CD4-positive, CD25-positive, alpha-beta regulatory T cell (primary cell): ENCODE results near the gene CD5L. TPM values are rescaled to one million over a fixed set of nuclear protein-coding genes. Genes with fewer than 3 reads are reported as not detected.
A peak's percentile ranks its signal among the peaks of the same experiment; 100 is the strongest.

ENCODE experiments used
- ATAC-seq, 2 donors: fragments of 150-1000 bp; cut with Tn5 transposase; one replicate each; pipeline ENCODE4 v1.10.0; 2021; ENCODE audit warnings: low read depth in 2 of 2, moderate number of reproducible peaks in 2 of 2, moderate library complexity in 1 of 2
- DNase-seq, 3 donors: peaks; one replicate each; pipeline versions ENCODE4 v3.0.0 to v3.0.0-alpha.2; 2012 to 2022; ENCODE audit warnings: mixed read lengths in 1 of 3
- H3K27ac ChIP-seq: one replicate; pipeline ENCODE4 v1.7.0; 2013; ENCODE audit warnings: mild to moderate bottlenecking, low read length; ENCODE audit not compliant: insufficient read depth, poor library complexity, severe bottlenecking
- H3K27me3 ChIP-seq: one replicate; pipeline ENCODE4 v1.7.0; 2013; ENCODE audit warnings: low read length; ENCODE audit not compliant: control insufficient read depth, insufficient read depth
- H3K36me3 ChIP-seq: one replicate; pipeline ENCODE4 v1.7.0; 2013; ENCODE audit warnings: mild to moderate bottlenecking, low read length, moderate library complexity; ENCODE audit not compliant: control insufficient read depth, insufficient read depth
- H3K4me1 ChIP-seq: 2 replicates; pipeline ENCODE4 v1.7.0; 2013; ENCODE audit warnings: mild to moderate bottlenecking, low read length; ENCODE audit not compliant: insufficient read depth, control insufficient read depth, poor library complexity, severe bottlenecking
- H3K4me3 ChIP-seq: one replicate; pipeline ENCODE4 v1.7.0; 2013; ENCODE audit warnings: low read depth, mild to moderate bottlenecking, low read length, moderate library complexity
- H3K9me3 ChIP-seq, 2 experiments: 1 replicate in 1 of 2; 2 replicates in 1 of 2; pipeline ENCODE4 v1.7.0; 2013; ENCODE audit warnings: low read length in 2 of 2, mild to moderate bottlenecking in 1 of 2, moderate library complexity in 1 of 2; ENCODE audit not compliant: control insufficient read depth in 2 of 2
- H3K27ac Mint-ChIP-seq, 3 donors: one replicate each; pipeline ENCODE4 v1.8.0; 2020 to 2022; ENCODE audit warnings: mild to moderate bottlenecking in 3 of 3, mixed read lengths in 3 of 3, moderate library complexity in 2 of 3
- H3K27me3 Mint-ChIP-seq: one replicate; pipeline ENCODE4 v1.8.0; 2022; ENCODE audit warnings: mild to moderate bottlenecking, mixed read lengths
- H3K36me3 Mint-ChIP-seq: one replicate; pipeline ENCODE4 v1.8.0; 2020; ENCODE audit warnings: mixed read lengths
- H3K4me1 Mint-ChIP-seq, 4 donors: one replicate each; pipeline ENCODE4 v1.8.0; 2020 to 2022; ENCODE audit warnings: mixed read lengths in 4 of 4, mild to moderate bottlenecking in 1 of 4
- H3K4me3 Mint-ChIP-seq, 4 donors: one replicate each; pipeline ENCODE4 v1.8.0; 2020 to 2022; ENCODE audit warnings: mild to moderate bottlenecking in 4 of 4, mixed read lengths in 4 of 4, moderate library complexity in 3 of 4
- H3K9me3 Mint-ChIP-seq, 7 donors: one replicate each; pipeline ENCODE4 v1.8.0; 2020 to 2022; ENCODE audit warnings: mixed read lengths in 7 of 7, mild to moderate bottlenecking in 3 of 7, moderate library complexity in 2 of 7
- polyA plus RNA-seq, 4 donors: library from polyadenylated mRNA; unstranded; fragments of 300-500 nt; fragmentation: Illumina TruSeq; gene quantifications; one replicate each; pipeline ENCODE4 v1.2.3, GENCODE V29; 2021
- total RNA-seq: library from RNA; stranded (reverse); gene quantifications from one replicate; pipeline ENCODE4 v1.2.3, GENCODE V29; 2022

CD5L gene
- total and polyA plus RNA-seq, 5 donors from 2014 or later: not detected

DNA sequence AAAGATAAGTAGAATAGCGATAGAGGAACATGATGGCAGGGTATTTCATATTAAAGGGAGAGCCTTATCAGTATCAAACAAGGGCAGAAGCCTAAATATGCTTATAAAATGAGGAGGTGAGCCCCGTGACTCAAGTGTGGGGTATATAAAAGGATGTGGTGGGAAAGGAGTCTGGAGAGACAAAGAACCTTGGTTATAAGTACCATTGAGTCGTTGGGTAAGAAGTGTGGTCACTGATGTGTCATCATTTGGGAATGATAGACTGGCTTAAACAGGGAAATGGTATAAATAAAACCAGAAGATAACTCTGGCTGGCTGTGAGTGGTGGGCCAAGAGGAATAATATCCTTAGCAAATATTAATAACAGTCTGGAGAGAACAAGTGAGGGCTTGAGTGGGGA lies 10.9 kb upstream of the CD5L start:
- DNase-seq: no peak
- Histone ChIP-seq H3K4me3 (no peak overlapping the region), H3K27me3 (no peaks in the 10 kb centered on the region), H3K9me3 (no peaks in the 10 kb centered on the region), H3K36me3 (no peaks in the 10 kb centered on the region), H3K27ac (no peak overlapping the region), H3K4me1 (no peaks in the 10 kb centered on the region)
- Mint-ChIP-seq H3K27ac (no peak overlapping the region), H3K9me3 (peaks cover 0 to 2% (median 0%) of the 10 kb centered on the region in 7 donors), H3K27me3 (peaks cover 4% of the 10 kb centered on the region), H3K4me1 (peaks cover 0 to 5% (median 2%) of the 10 kb centered on the region in 4 donors), H3K36me3 (no peaks in the 10 kb centered on the region), H3K4me3 (no peak overlapping the region)
- ATAC-seq: no peak

DNA sequence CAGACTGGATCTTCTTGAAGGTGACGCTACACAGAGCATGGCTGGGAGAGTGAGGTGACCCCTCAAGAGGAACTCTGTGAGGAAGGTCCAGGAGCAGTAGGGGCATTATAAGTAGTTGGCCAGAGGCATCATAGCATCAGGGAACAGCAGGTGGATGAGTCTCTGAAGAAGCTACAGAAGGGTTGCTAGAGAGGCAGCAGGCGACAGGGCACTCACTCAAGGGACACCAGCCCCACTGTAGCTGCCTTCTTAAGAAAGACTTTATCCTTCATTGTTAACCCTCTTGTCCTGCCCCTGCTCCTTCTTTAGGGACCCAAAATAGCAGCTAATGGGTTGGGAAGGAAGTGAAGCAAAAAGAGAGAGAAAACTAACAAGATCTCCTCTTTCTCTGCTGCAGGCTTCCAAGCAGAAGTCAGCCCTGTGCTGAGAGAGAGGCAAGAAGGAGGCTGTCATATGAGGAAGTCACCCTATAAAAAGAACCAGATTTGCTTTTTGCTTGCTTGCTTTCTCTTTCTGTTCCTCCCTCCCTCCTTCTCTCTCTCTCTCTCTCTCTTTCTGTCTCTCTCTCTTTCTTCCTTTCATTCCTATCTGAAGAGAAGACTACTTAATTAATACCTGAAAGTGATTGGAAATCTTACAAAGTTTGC lies 7.7 kb upstream of the CD5L start:
- DNase-seq: no peak
- Mint-ChIP-seq H3K9me3 (peaks cover 0 to 2% (median 0%) of the 10 kb centered on the region in 7 donors), H3K36me3 (no peaks in the 10 kb centered on the region), H3K27ac (no peak overlapping the region), H3K4me1 (peaks cover 0 to 5% (median 2%) of the 10 kb centered on the region in 4 donors), H3K27me3 (peaks cover 10% of the 10 kb centered on the region), H3K4me3 (no peak overlapping the region)
- no peaks in the 10 kb centered on the region for H3K4me1 ChIP-seq
- peak in 1 of 2 donors; percentile 28 for ATAC-seq
- no peak overlapping the region for H3K27ac ChIP-seq
- no peaks in the 10 kb centered on the region for H3K9me3 ChIP-seq
- H3K4me3 ChIP-seq: no peak overlapping the region
- H3K36me3 ChIP-seq: no peaks in the 10 kb centered on the region
- no peaks in the 10 kb centered on the region for H3K27me3 ChIP-seq

DNA sequence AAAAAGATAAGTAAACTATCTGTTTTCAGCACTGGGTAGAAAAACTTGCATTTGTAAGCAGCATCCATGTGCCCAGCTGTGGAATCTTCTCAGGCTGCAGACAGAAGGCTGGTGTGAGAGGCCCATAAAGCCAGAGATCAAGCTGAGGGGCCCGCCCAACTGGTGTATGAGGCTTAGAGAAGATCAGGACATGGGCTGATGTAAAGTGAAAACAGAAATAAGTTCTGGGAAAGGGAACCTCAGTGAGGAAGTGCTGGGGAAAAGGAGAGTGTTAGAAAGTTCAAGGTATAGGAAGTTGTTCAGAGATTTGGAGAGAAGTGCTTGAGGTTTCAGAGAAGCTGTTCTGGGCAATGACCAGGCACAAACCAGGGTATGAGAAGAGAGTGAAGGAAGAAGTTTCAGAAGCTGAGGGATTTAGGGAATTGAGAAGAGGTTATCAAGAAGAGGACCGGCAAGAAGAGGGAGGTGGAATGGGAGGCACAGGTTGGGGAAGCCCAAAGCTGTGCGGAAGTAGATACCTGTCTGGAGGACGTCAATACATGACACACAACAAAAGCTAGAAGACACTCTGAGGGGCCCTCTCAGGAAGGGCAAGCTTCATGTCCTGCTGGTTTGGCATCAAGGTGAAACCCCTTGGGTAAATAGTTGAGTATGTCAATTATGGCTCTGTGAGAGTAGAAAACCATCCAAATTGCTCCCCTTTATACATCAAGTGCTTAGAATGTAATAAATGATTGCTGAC lies 2.7 kb upstream of the CD5L start:
- Histone ChIP-seq H3K27ac (no peak overlapping the region), H3K27me3 (no peaks in the 10 kb centered on the region), H3K4me3 (no peak overlapping the region), H3K4me1 (no peaks in the 10 kb centered on the region), H3K9me3 (no peaks in the 10 kb centered on the region), H3K36me3 (no peaks in the 10 kb centered on the region)
- no peak overlapping the region for H3K4me3 Mint-ChIP-seq
- H3K9me3 Mint-ChIP-seq: peaks cover 0 to 2% (median 0%) of the 10 kb centered on the region in 7 donors
- ATAC-seq: no peak
- H3K27me3 Mint-ChIP-seq: peaks cover 18% of the 10 kb centered on the region
- H3K4me1 Mint-ChIP-seq: peaks cover 0 to 4% (median 0%) of the 10 kb centered on the region in 4 donors
- no peaks in the 10 kb centered on the region for H3K36me3 Mint-ChIP-seq
- H3K27ac Mint-ChIP-seq: peak overlapping the region in 1 of 3 donors; percentile 7
- no peak for DNase-seq

GRCh38 chr1:157842939-157843338 lies 1.3 kb upstream of the CD5L start:
- H3K9me3 ChIP-seq: no peaks in the 10 kb centered on the region
- no peak overlapping the region for H3K4me3 ChIP-seq
- H3K27ac Mint-ChIP-seq: no peak overlapping the region
- ATAC-seq (no peak), DNase-seq (no peak)
- no peak overlapping the region for H3K27ac ChIP-seq
- no peaks in the 10 kb centered on the region for H3K36me3 ChIP-seq
- peaks cover 0 to 2% (median 0%) of the 10 kb centered on the region in 4 donors for H3K4me1 Mint-ChIP-seq
- H3K4me1 ChIP-seq: no peaks in the 10 kb centered on the region
- peaks cover 0 to 2% (median 0%) of the 10 kb centered on the region in 7 donors for H3K9me3 Mint-ChIP-seq
- no peaks in the 10 kb centered on the region for H3K36me3 Mint-ChIP-seq
- no peak overlapping the region for H3K4me3 Mint-ChIP-seq
- H3K27me3 Mint-ChIP-seq: peaks cover 18% of the 10 kb centered on the region
- no peaks in the 10 kb centered on the region for H3K27me3 ChIP-seq

GRCh38 chr1:157838966-157839365 lies 2.6 kb downstream of the CD5L start:
- Mint-ChIP-seq H3K4me1 (peaks cover 0 to 2% (median 0%) of the 10 kb centered on the region in 4 donors), H3K27me3 (peaks cover 16% of the 10 kb centered on the region), H3K27ac (no peak overlapping the region), H3K4me3 (no peak overlapping the region), H3K36me3 (no peaks in the 10 kb centered on the region), H3K9me3 (no peaks in the 10 kb centered on the region)
- Histone ChIP-seq H3K27me3 (no peaks in the 10 kb centered on the region), H3K27ac (no peak overlapping the region), H3K4me3 (no peak overlapping the region), H3K4me1 (no peaks in the 10 kb centered on the region), H3K9me3 (no peaks in the 10 kb centered on the region), H3K36me3 (no peaks in the 10 kb centered on the region)
- no peak for ATAC-seq
- no peak for DNase-seq

DNA sequence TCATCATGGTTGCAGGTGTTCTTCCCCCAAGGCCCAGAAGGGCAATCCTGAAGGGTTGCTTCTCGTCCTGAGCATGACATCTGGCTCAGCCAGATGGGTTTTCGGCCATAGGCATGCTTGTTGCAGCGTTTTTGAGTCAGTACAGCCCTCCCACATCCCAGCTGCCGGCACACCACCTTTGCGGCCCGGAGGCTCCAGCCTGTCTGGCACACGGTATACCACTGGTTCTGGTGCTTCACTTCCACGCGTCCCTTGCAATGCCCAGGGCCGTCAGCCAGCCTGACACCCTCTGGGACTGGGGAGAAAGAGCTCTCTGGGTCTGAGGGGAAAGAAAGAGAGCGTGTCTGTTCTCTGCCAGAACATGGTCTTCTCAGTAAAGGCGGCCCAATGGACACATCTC lies 7.2 kb downstream of the CD5L start:
- Histone ChIP-seq H3K36me3 (no peaks in the 10 kb centered on the region), H3K4me1 (no peaks in the 10 kb centered on the region), H3K27me3 (peaks cover 3% of the 10 kb centered on the region), H3K9me3 (no peaks in the 10 kb centered on the region), H3K27ac (no peak overlapping the region), H3K4me3 (no peak overlapping the region)
- H3K36me3 Mint-ChIP-seq: no peaks in the 10 kb centered on the region
- peaks cover 4% of the 10 kb centered on the region for H3K27me3 Mint-ChIP-seq
- DNase-seq (no peak), ATAC-seq (no peak)
- no peaks in the 10 kb centered on the region for H3K4me1 Mint-ChIP-seq
- no peaks in the 10 kb centered on the region for H3K9me3 Mint-ChIP-seq
- no peak overlapping the region for H3K4me3 Mint-ChIP-seq
- H3K27ac Mint-ChIP-seq: no peak overlapping the region

DNA sequence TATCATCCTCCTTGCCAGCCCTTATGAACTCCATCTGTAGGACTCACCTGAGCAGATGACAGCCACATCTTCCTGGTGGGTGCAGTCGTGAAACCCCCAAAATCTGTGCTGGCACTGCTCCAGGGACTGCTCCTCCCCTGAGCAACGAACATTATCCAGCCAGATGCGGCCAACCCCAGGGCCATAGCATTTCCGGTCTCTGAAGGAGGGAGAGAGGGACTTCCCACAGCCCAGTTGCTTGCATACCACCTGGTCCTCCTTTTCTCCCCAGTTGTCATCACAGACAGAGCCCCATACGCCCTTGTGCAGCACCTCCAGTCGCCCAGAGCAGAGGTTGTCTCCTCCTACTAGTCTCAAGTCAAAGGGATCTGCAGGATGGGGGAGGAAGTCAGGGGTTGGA lies 8.5 kb downstream of the CD5L start:
- Histone ChIP-seq H3K36me3 (no peaks in the 10 kb centered on the region), H3K27ac (no peak overlapping the region), H3K27me3 (peaks cover 3% of the 10 kb centered on the region), H3K4me3 (no peak overlapping the region), H3K9me3 (no peaks in the 10 kb centered on the region), H3K4me1 (no peaks in the 10 kb centered on the region)
- no peak overlapping the region for H3K27ac Mint-ChIP-seq
- H3K4me1 Mint-ChIP-seq: no peaks in the 10 kb centered on the region
- peaks cover 6% of the 10 kb centered on the region for H3K27me3 Mint-ChIP-seq
- ATAC-seq: no peak
- H3K36me3 Mint-ChIP-seq: no peaks in the 10 kb centered on the region
- no peak overlapping the region for H3K4me3 Mint-ChIP-seq
- H3K9me3 Mint-ChIP-seq: no peaks in the 10 kb centered on the region
- no peak for DNase-seq
